ENCODE measurements around the gene RIBC2. TPM values are rescaled to one million over a fixed set of nuclear protein-coding genes. Genes with fewer than 3 reads are reported as not detected.

RIBC2 gene
- total and polyA plus RNA-seq, 2 of the 13 experiments (the other 11 are each of a cell fraction or from before 2014, with no cell fraction given) = 0.55 TPM; not detected in 1

DNA sequence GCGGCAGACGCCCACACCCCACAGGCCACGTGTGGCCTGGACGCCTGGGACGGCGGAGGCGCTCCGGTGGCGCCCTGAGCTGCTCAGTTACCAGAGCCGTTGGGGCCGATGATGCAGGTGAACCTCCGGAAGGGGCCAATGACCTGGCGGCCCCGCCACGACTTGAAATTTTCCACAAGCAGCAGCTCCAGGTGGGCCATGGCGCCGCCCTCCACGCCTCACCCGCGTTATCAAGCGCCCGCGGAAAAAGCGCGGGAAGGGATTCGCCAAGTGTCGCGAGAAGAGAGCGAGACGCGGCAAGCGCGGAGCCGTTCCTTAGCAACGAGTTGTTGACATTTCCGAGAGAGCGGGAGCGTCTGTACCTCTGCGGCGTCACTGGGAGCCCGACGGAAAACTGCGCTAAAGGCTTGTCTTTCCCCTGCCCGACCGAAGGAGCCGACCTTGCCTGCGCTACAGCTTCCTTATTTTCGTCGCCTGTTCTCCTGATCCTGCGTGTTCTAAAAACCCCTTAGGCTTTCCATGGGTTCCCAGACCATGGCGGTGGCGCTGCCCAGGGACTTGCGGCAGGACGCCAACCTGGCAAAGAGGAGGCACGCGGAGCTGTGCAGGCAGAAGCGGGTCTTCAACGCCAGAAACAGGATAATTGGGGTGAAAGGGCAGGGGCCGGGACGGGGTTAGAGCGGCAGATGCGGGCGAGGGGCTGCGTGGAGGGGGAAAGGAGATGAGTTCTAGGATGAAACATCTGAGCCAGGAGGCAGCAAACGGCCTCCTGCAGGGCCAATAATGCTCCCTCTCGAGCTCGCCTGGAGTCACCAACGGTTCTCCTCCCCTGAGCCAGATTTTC lies at the start of gene RIBC2, which contains the start of gene SMC1B (continued):
- TF ChIP-seq, protein P1, sequence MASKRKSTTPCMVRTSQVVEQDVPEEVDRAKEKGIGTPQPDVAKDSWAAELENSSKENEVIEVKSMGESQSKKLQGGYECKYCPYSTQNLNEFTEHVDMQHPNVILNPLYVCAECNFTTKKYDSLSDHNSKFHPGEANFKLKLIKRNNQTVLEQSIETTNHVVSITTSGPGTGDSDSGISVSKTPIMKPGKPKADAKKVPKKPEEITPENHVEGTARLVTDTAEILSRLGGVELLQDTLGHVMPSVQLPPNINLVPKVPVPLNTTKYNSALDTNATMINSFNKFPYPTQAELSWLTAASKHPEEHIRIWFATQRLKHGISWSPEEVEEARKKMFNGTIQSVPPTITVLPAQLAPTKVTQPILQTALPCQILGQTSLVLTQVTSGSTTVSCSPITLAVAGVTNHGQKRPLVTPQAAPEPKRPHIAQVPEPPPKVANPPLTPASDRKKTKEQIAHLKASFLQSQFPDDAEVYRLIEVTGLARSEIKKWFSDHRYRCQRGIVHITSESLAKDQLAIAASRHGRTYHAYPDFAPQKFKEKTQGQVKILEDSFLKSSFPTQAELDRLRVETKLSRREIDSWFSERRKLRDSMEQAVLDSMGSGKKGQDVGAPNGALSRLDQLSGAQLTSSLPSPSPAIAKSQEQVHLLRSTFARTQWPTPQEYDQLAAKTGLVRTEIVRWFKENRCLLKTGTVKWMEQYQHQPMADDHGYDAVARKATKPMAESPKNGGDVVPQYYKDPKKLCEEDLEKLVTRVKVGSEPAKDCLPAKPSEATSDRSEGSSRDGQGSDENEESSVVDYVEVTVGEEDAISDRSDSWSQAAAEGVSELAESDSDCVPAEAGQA (IDR thresholded peaks at IDR 0.05; ENCODE audit: low read depth) = peak; percentile 43; the same call in 1 of the 2 replicates
- TF ChIP-seq, protein P1 (CRISPR knock-in tag; IDR thresholded peaks at IDR 0.05; ENCODE audit: borderline replicate concordance) = no peak
- TF ChIP-seq, protein P2, sequence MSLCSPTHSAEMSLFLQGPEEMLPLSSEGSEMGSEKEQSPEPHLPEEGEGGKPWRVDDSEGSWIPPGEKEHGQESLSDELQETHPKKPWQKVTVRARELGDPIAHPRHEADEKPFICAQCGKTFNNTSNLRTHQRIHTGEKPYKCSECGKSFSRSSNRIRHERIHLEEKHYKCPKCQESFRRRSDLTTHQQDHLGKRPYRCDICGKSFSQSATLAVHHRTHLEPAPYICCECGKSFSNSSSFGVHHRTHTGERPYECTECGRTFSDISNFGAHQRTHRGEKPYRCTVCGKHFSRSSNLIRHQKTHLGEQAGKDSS (CRISPR knock-in tag; IDR thresholded peaks at IDR 0.05; ENCODE audit: borderline replicate concordance, low read depth) = no peak
- TF ChIP-seq, protein P3, sequence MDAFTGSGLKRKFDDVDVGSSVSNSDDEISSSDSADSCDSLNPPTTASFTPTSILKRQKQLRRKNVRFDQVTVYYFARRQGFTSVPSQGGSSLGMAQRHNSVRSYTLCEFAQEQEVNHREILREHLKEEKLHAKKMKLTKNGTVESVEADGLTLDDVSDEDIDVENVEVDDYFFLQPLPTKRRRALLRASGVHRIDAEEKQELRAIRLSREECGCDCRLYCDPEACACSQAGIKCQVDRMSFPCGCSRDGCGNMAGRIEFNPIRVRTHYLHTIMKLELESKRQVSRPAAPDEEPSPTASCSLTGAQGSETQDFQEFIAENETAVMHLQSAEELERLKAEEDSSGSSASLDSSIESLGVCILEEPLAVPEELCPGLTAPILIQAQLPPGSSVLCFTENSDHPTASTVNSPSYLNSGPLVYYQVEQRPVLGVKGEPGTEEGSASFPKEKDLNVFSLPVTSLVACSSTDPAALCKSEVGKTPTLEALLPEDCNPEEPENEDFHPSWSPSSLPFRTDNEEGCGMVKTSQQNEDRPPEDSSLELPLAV (CRISPR knock-in tag; conservative IDR thresholded peaks at IDR 0.05; ENCODE audit: low read depth) = no peak
- TF ChIP-seq KLF16 (CRISPR knock-in tag; IDR thresholded peaks at IDR 0.05) = 0 out of 4 replicates have a peak, but pooled peaks of 1 of the 2 experiments have one; percentile 25
- TF ChIP-seq ZNF775 (CRISPR knock-in tag; IDR thresholded peaks at IDR 0.05; ENCODE audit: borderline replicate concordance) = no peak
- TF ChIP-seq KDM5A (IDR thresholded peaks at IDR 0.05; ENCODE audit: borderline replicate concordance, low read length) = no peak; the same call in 1 of the 2 replicates
- no peak for TF ChIP-seq ADNP (CRISPR knock-in tag; IDR thresholded peaks at IDR 0.05)
- 0 out of 2 replicates have a peak, but pooled peaks have one; percentile 20 for TF ChIP-seq ZNF367 (CRISPR knock-in tag; IDR thresholded peaks at IDR 0.05; ENCODE audit: borderline replicate concordance)

Measured in HepG2 (cell line).